PC-9 (cell line): ENCODE data around the gene KIFAP3. TPM values are rescaled to one million over a fixed set of nuclear protein-coding genes. Genes with fewer than 3 reads are reported as not detected.

ENCODE experiments used
- BruUV-seq: library from RNA; stranded (reverse); fragments of 400-500 nt; replicated peaks from 2 replicates; lab custom pipeline; 2021; lab: Mats Ljungman, UMichigan
- CTCF ChIA-PET: fragments of 300-600 bp; sonication (Branson Sonifier 250); formaldehyde crosslinking; loops from one replicate; lab custom pipeline; 2022; ENCODE audit warnings: antibody characterized with exemption; lab: Charles Lee
- POLR2A ChIA-PET: fragments of 300-600 bp; sonication (Branson Sonifier 250); formaldehyde crosslinking; loops from one replicate; lab custom pipeline; 2022; ENCODE audit warnings: antibody characterized with exemption; ENCODE audit not compliant: unreplicated experiment; lab: Charles Lee
- DNase-seq, 2 experiments: peaks; one replicate each; pipeline versions ENCODE4 v3.0.0 to v3.0.0-alpha.2; 2015 to 2022; ENCODE audit warnings: mixed read lengths in 1 of 2
- H2AFZ ChIP-seq: fragments of 200-600 bp; sonication (generic); 2 replicates; pipeline ENCODE4 v1.8.1; 2017; ENCODE audit warnings: antibody characterized with exemption
- H3F3A ChIP-seq: fragments of 200-600 bp; sonication (generic); 2 replicates; pipeline ENCODE4 v1.8.1; 2017; ENCODE audit warnings: antibody characterized with exemption, mild to moderate bottlenecking, low read depth; ENCODE audit not compliant: insufficient read depth
- H3K27ac ChIP-seq: fragments of 200-600 bp; sonication (generic); 2 replicates; pipeline ENCODE4 v1.6.1; 2016; ENCODE audit warnings: mixed run types
- H3K27me3 ChIP-seq: fragments of 200-600 bp; sonication (generic); 2 replicates; pipeline ENCODE4 v1.6.1; 2016; ENCODE audit warnings: low read depth, mixed run types; ENCODE audit not compliant: insufficient read depth
- H3K36me3 ChIP-seq: fragments of 200-600 bp; sonication (generic); 2 replicates; pipeline ENCODE4 v1.6.1; 2016; ENCODE audit warnings: low read depth, mixed run types
- H3K4me1 ChIP-seq: fragments of 200-600 bp; sonication (generic); replicated peaks from 2 replicates; pipeline ENCODE4 v1.6.1; 2016; ENCODE audit warnings: mixed run types; ENCODE audit not compliant: insufficient read depth
- H3K4me2 ChIP-seq: fragments of 200-600 bp; sonication (generic); 2 replicates; pipeline ENCODE4 v1.6.1; 2017; ENCODE audit warnings: mixed run types
- H3K4me3 ChIP-seq: fragments of 200-600 bp; sonication (generic); 2 replicates; pipeline ENCODE4 v1.6.1; 2016; ENCODE audit warnings: mixed run types
- H3K79me2 ChIP-seq: fragments of 200-600 bp; sonication (generic); 2 replicates; pipeline ENCODE4 v1.6.1; 2017; ENCODE audit warnings: low read depth, mixed run types
- H3K9me2 ChIP-seq: fragments of 200-600 bp; sonication (generic); 2 replicates; pipeline ENCODE4 v1.8.1; 2017; ENCODE audit warnings: mild to moderate bottlenecking; ENCODE audit not compliant: insufficient read depth
- H3K9me3 ChIP-seq: fragments of 200-600 bp; sonication (generic); 2 replicates; pipeline ENCODE4 v1.8.1; 2016; ENCODE audit warnings: low read depth; ENCODE audit not compliant: insufficient read depth
- H4K20me1 ChIP-seq: fragments of 200-600 bp; sonication (generic); 2 replicates; pipeline ENCODE4 v1.8.1; 2017; ENCODE audit not compliant: insufficient read depth
- EZH2 ChIP-seq: fragments of 200-600 bp; sonication (generic); IDR thresholded peaks from 2 replicates; pipeline ENCODE4 v1.8.0; 2017; ENCODE audit warnings: antibody characterized with exemption, low read depth
- intact Hi-C: fragments of 100-400 bp; cut with micrococcal nuclease; formaldehyde crosslinking; loops from one replicate; pipeline ENCODE4 v1.10.0; 2022; ENCODE audit not compliant: unreplicated experiment
- total RNA-seq: library from RNA; stranded (reverse); gene quantifications from 2 replicates; pipeline ENCODE4 v1.2.3, GENCODE V29; 2021
- TF ChIP-seq, protein P1 (sequence below): fragments of 200-600 bp; sonication (generic); conservative IDR thresholded peaks from 2 replicates; pipeline ENCODE4 v1.6.1; 2017; ENCODE audit warnings: mixed run types, antibody characterized with exemption, mild to moderate bottlenecking, moderate library complexity

The KIFAP3 gene
- total RNA-seq, 1 experiment from 2014 or later: 9.7 TPM

DNA sequence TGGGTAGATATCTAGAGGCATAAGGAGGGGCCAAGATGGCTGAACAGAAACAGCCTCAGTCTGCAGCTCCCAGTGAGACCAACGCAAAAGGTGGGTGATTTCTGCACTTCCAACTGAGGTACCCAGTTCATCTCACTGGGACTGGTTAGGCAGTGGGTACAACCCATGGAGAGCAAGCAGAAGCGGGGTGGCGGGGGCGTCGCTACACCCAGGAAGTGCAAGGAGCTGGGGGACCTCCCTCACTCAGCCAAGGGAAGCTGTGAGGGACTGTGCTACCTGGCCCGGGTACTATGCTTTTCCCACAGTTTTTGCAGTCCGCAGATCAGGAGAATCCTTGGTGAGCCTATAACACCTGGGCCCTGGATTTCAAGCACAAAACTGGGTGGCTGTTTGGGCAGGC is 26.0 kb downstream of the KIFAP3 start:
- Histone ChIP-seq H3K79me2 (no peaks in the 10 kb centered on the region), H3K9me3 (no peaks in the 10 kb centered on the region), H3K27me3 (no peaks in the 10 kb centered on the region), H4K20me1 (no peaks in the 10 kb centered on the region), H2AFZ (no peak overlapping the region), H3F3A (no peaks in the 10 kb centered on the region), H3K4me1 (no peaks in the 10 kb centered on the region), H3K4me2 (no peak overlapping the region), H3K9me2 (no peaks in the 10 kb centered on the region), H3K36me3 (no peaks in the 10 kb centered on the region), H3K4me3 (no peak overlapping the region), H3K27ac (no peak overlapping the region)
- no peak for DNase-seq
- TF ChIP-seq EZH2: no peak
- TF ChIP-seq, protein P1, sequence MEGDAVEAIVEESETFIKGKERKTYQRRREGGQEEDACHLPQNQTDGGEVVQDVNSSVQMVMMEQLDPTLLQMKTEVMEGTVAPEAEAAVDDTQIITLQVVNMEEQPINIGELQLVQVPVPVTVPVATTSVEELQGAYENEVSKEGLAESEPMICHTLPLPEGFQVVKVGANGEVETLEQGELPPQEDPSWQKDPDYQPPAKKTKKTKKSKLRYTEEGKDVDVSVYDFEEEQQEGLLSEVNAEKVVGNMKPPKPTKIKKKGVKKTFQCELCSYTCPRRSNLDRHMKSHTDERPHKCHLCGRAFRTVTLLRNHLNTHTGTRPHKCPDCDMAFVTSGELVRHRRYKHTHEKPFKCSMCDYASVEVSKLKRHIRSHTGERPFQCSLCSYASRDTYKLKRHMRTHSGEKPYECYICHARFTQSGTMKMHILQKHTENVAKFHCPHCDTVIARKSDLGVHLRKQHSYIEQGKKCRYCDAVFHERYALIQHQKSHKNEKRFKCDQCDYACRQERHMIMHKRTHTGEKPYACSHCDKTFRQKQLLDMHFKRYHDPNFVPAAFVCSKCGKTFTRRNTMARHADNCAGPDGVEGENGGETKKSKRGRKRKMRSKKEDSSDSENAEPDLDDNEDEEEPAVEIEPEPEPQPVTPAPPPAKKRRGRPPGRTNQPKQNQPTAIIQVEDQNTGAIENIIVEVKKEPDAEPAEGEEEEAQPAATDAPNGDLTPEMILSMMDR: no peak
- no TSS peak for BruUV-seq
- ChIA-PET POLR2A (no interaction called here), CTCF (no interaction called here)
- intact Hi-C loops: no loop called here

DNA sequence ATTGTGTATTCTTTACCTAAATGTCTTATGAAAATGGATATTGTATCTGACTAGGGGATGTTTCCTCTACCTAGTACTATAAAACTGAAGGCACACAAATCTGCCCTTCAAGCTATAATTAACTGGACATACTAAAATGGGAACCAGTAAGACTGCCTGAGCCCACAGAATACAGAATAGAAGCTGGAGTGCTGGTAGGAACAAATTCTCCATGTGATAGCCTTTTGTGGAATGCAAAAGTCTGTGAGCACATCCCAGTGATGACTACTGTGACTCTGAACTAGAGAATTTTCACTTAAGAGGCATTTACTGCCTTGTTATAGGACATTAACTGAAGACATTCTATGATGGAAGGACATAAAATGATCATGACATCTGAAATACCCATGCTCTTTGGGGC is 30.3 kb downstream of the KIFAP3 start:
- H3K27ac ChIP-seq: no peak overlapping the region
- no peaks in the 10 kb centered on the region for H3K9me3 ChIP-seq
- H3K79me2 ChIP-seq: no peaks in the 10 kb centered on the region
- ChIA-PET CTCF (no interaction called here), POLR2A (no interaction called here)
- no peaks in the 10 kb centered on the region for H3K4me1 ChIP-seq
- H2AFZ ChIP-seq: no peak overlapping the region
- no peaks in the 10 kb centered on the region for H3K27me3 ChIP-seq
- no peak for TF ChIP-seq EZH2
- TF ChIP-seq, protein P1: no peak
- H4K20me1 ChIP-seq: no peaks in the 10 kb centered on the region
- DNase-seq: no peak
- no peak overlapping the region for H3K4me3 ChIP-seq
- no peaks in the 10 kb centered on the region for H3K9me2 ChIP-seq
- H3F3A ChIP-seq: no peaks in the 10 kb centered on the region
- no peak overlapping the region for H3K4me2 ChIP-seq
- no TSS peak for BruUV-seq
- no peaks in the 10 kb centered on the region for H3K36me3 ChIP-seq
- intact Hi-C loops: no loop called here

DNA sequence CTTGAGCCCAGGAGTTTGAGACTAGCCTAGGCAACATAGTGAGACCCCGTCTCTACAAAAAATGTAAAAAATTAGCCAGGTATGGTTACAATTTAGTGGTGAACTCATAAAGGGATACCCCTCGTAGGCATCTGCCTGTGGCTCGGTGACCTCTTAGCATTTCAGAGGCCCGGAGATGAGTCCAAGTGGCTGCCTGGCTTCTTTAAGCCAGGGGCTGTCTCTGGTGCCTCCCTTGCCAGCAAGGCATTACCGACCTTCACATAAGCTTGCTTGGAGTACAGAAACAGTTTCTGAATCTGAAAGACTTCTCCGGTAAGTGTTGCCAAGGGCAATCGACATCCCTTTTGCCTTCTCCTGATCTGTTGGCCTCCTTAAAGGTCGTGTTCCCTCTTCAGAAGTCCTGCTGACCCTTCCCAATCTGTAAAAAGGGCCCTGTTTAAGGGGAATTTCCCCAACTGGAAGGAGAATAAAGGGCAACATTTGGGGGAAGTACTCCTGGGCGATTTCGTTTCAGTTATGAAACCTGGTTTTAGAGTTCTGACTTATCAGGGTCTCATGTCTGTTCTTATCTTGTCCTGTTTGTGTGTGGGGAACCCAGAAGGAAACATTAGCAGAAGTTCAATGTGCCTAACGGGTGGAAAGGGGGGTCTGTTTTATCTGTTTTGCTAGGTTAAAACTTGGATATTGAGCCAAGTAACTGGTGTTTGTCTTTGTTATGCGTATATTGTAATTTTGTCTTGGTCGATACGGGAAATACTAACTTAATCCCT is 32.9 kb downstream of the KIFAP3 start:
- no TSS peak for BruUV-seq
- Histone ChIP-seq H3K4me1 (no peaks in the 10 kb centered on the region), H3K9me2 (no peaks in the 10 kb centered on the region), H3F3A (no peaks in the 10 kb centered on the region), H3K36me3 (no peaks in the 10 kb centered on the region), H3K27ac (no peak overlapping the region), H2AFZ (no peak overlapping the region), H3K4me3 (no peak overlapping the region), H3K27me3 (no peaks in the 10 kb centered on the region), H4K20me1 (no peaks in the 10 kb centered on the region), H3K4me2 (no peak overlapping the region), H3K79me2 (no peaks in the 10 kb centered on the region), H3K9me3 (no peaks in the 10 kb centered on the region)
- ChIA-PET CTCF (no interaction called here), POLR2A (no interaction called here)
- intact Hi-C loops: no loop called here
- DNase-seq: no peak
- TF ChIP-seq EZH2: no peak
- TF ChIP-seq, protein P1: no peak
